B cell (primary cell): ENCODE results near the gene NR3C2.

Experiments used
- CTCF ChIP-seq: fragments of 200-600 bp; IDR thresholded peaks from one replicate; pipeline ENCODE4 v1.8.0; 2022; ENCODE audit warnings: antibody characterized with exemption, mild to moderate bottlenecking
- EZH2 ChIP-seq: IDR thresholded peaks from 2 replicates; pipeline ENCODE4 v1.6.1; 2012; ENCODE audit warnings: borderline replicate concordance, low read depth, mild to moderate bottlenecking, moderate library complexity, low read length; ENCODE audit not compliant: insufficient read depth, poor library complexity, severe bottlenecking

GRCh38 chr4:148346657-148347056, 95.6 kb downstream of the NR3C2 start:
- TF ChIP-seq CTCF (no peak), EZH2 (no peak)
